GM21528 (cell line): ENCODE measurements around the gene NAGLU.

Experiments used
- ATAC-seq: cut with Tn5 transposase; IDR thresholded peaks from one replicate; pipeline ENCODE4 v1.9.1; 2021; ENCODE audit warnings: mild to moderate bottlenecking, moderate library complexity; ENCODE audit not compliant: unreplicated experiment, low FRiP score

The NAGLU gene

DNA sequence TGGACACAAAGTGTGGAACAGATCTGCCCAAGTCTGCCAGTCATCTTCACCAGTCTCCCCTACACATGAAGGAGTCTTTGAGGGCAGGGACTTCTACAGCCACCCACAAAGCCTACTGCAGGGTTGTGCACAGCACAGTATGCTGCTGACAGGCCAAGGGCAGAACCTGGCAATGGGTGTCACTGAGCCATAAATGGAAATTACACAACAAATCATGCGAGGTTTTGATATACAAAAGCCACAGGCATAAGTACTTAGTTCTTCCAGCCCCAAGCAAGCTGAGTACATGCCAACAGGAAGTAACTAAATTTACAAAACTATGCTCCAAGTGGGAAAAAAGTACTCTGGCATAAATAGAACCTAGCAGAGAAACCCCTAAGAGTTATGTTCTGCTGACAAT lies 49.3 kb downstream of the NAGLU start:
- ATAC-seq: no peak

- no peak for ATAC-seq
Observed at GRCh38 chr17:42586514-42587230, 50.6 kb downstream of the NAGLU start.

GRCh38 chr17:42590886-42591285 lies 54.8 kb downstream of the NAGLU start:
- no peak for ATAC-seq

- ATAC-seq: no peak
Observed at GRCh38 chr17:42591411-42591810, 55.4 kb downstream of the NAGLU start.
